Activated T-cell treated with anti-CD3 and anti-CD28 coated beads for 24 hours (primary cell): ENCODE measurements around the gene LIX1.

Experiments used
- DNase-seq: peaks from one replicate; pipeline ENCODE4 v3.0.0-alpha.2; 2020; ENCODE audit warnings: low read depth

Gene LIX1

GRCh38 chr5:97074859-97075489, 67.4 kb downstream of the LIX1 start:
- no peak for DNase-seq

DNA sequence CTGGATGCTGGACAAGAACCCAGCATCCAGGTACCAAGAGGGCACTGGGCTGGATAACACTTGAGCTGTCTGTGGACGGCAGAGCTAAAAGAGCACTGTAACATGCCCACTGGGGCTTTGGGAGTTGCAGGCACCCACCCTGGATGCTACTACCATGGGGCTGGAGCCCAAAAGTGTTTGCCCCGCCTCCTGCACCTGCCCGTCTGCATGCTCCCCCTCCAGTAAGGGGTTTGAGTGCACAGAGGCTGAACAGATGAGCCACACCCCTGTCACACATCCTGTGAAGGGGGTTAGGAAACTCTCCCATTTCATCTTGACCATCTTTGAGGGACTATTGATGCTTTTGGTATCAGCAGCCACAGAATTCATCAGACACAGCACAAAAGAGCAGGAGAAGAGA, 69.0 kb downstream of the LIX1 start:
- DNase-seq, result no peak

DNA sequence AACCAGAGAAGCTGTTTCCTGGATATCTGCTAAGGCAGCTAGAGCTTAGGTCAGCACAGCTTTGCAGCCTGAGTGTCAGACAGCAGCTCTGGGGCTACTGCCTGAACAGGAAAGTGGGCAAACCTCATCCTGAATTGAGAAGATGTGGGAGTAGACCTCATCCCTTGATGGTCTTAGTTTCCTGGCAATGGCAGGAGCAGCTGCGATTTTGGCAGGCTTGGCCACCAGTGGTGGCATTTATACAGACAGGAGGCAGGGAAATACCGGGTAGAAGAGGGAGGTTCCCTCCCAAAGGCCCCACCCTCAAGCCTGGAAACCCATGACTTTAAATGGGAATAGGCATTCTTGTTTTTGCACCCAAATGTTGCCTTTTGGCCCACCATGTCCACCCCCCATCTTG, 69.7 kb downstream of the LIX1 start:
- no peak for DNase-seq

- DNase-seq, result no peak
These were observed 70.4 kb downstream of the LIX1 start for GRCh38 chr5:97071993-97072392.

DNA sequence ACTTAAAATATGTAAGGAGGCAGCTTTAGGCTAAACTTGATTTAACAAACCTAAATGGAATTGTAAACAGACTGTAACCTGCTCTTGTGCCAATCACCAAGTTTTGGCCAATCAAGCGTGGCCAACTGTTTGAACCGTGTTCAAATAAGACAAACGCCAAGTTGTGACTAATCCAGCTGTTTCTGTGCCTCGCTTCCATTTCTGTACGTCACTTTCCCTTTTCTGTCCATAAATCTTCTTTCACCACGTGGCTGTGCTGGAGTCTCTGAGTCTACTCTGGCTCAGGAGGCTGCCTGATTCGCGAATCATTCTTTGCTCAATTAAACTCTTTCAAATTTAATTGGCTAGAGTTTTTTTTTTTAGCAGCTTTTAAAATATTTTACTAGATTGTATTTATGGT, 71.3 kb downstream of the LIX1 start:
- no peak for DNase-seq

DNA sequence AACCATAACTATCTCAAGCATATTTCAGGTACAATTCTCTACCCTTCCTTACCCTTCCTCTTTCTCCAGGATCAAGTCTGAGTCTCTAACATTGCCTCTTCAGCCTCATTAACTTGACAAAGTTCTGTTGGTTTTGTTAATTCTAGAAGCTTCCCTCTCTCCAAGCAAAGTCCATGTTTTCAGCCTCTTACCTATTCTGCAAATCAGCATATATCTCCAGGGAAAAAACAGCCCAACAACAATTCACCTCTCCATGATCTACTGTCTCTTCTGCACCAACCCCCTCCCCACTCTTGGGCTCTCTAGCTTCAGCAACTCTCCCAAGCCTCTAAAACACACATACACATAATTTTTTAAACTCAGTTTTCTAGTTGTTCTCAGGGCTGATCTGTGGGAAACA, 72.2 kb downstream of the LIX1 start:
- no peak for DNase-seq

DNA sequence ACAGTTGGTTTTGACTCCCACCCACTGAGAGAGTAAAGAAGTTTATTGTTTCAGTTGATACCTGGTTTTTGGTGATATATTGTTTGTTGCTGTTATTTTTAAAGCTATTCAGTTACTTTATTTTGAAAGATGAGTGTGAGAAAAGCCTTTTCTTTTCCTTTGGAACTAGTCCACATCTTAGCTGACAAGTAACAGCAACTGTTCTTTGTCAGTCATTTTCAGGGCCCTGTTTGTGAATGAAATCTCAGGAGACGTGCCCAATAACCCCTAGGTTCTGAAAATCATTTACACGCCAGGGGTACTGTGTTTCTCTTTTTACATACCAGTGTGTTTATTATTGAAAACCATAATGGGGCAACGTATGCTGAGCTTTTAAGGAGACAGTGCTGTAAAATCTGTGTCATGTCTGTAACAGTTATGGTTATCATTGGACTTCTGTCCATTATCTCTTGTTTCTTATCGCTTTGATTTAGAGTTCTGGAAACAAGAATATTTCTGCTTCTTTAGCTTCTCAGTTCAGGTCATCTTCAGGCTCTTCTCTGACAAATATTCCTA, 75.0 kb downstream of the LIX1 start:
- no peak for DNase-seq

DNA sequence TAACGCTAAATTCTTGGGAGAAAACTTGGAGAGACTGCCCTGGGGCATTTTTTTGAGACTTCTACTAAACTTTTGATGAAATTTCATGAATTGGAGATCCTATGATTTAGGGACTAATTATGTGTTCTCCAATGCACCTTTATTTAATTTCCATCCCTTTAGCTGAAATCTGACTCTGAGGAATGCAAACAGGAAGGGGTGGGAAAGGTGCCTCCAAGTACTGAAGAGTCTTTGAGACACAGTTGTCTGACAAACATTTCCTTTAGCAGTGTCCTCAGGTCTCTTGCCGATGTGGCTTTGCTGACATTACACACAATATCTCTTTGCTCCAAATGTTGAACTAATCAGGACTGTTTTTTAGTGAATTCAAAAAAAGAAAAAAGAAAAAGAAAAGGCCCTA, 76.9 kb downstream of the LIX1 start:
- DNase-seq, result no peak

DNA sequence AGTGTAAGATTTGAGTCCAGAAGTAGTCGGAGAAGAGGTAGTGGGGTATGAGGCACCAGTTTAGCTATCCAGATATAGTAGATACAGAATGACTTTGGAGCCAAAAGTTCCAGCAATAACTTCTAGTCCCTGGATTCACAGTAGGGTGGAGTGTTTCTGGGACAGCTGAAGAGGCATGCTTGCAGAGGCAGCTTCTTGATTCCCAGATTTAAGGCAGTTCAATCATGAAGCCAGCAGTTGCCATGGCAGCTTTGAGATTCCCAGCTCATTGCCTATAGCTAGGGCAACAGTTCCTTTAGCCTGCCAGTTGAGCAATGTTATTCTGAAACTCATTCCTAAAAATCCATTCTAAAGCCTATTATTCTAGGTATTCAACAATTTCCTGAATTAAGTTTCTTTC, 79.2 kb downstream of the LIX1 start:
- DNase-seq, result no peak

GRCh38 chr5:97062046-97062445, 80.4 kb downstream of the LIX1 start:
- DNase-seq, result no peak

DNA sequence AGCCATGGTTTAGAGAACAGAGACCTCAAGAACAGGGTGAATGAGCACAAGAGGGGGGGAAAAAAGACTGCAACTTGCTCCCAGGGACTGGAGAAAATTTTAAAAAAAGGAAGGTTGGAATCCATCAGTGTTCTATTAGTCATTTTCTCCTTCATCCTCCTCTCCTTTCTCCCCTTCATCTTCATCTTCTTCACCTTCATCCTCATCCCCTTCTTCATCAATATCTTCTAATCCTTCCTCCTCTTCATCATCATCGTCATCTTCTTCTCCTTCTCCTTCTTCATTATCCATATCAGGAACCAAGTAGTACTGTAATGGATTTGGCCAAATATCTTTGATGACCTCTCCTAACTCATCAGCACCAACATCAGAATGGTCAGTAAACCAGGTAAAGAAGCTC, 86.1 kb downstream of the LIX1 start:
- DNase-seq, result no peak

- DNase-seq, result no peak
These were observed 93.2 kb downstream of the LIX1 start for GRCh38 chr5:97049175-97049574.

DNA sequence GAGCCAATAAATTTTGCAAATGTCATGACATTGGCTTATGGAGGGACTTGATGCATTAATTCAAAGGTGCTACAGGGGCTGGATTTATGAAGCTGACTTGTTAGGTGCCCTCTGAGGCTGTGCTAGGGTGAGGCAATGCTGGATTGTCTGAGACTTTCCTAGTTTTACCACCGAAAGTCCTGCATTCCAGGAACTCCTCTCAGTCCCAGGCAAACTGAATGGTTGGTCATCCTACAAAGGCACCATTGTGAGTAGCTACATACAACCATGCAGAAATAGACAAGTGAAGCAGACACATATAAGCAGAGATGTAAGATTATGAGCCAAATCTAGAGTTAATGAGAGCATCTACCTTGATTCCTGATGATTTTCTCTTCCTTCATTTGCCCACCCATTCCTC, 95.3 kb downstream of the LIX1 start:
- no peak for DNase-seq

GRCh38 chr5:97046270-97046982, 96.0 kb downstream of the LIX1 start:
- DNase-seq, result no peak

DNA sequence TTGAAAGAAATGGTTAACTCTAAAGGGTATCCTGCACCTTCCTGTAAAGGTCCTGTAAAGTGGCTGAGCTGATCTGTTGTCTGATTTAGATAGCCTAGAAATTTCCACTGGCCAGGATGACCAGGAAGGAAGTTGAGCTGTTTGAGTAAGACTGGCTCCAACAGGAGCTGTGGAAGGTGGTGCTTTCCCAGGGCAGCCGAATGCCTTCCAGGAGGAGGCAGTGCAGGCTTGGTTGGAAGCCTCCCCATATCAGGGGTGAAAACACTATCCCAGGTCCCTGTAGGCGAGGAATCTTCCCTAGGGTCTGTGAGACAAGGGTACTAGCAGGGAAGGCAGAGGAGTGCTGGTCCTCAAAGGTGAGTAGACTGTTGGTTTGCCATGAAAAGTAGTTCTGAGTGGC, 98.4 kb downstream of the LIX1 start:
- DNase-seq, result no peak

DNA sequence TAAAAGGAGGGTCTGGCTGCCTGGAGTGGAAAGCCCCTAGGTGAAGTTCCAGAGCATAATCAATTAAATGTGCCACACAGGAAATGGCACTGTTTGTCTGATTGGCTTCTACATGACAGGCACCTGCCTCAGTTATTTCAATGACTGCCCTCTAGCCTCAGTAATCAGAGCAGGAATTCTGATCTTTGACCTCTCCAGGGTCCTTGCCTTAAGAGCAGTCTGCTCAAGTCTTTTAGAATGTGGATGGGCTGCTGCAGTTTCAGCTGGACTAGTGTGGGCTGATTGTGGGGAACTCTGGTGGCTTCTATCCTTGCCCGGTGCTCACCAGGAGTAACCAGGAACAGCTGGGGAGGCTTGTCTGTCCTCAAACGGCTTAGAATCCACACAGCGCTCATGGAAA, 98.9 kb downstream of the LIX1 start:
- no peak for DNase-seq

DNA sequence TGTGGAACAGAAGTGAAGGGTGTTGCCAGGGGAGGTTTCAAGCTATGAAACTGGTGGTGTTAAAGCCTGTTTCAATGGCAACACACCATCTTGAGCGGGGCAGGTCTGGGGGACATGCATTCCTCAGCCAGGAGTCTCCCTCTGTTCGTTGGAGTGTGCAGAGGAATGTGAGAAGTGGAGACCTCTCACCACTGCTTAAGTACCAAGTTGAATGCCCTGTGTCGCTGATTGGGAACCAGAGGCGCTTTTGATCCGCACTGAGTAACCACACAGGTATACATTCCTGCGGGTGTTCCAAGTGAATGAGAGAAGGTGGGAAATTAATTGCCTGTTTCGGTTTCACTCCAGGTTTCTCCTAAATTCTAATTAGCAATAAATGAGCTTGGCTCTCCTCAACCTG, 99.4 kb downstream of the LIX1 start:
- DNase-seq, result no peak
